ENCODE measurements around the gene SLC25A51. TPM values are rescaled to one million over a fixed set of nuclear protein-coding genes. Genes with fewer than 3 reads are reported as not detected.

The SLC25A51 gene
- total and polyA plus RNA-seq, 4 donors: 3.8 to 24.4 (median 9.1) TPM

DNA sequence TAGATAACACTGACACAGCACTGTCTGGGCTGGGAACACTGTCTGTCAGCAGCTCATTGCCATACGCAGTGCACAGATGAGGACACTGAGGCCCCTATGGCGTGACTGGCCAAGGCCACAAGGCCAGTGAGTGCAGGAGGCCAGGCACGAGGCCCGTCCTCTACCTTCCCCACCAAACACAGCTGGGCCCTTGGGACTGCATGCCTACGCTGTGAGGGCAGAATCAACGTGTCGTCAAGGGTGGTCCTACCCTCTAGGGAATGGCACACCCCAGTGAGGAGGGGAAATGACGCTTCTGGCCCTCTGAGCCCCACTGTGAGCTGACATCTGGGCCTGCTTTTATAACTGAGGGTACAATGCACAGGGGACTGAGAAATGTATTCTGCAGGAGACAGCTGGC lies 42.1 kb upstream of the SLC25A51 start:
- peaks cover 10 to 72% (median 47%) of the 10 kb centered on the region in 4 donors for H3K36me3 ChIP-seq (ENCODE audit: control insufficient read depth in 4 of 4, insufficient read depth in 3 of 4, low read depth in 1 of 4, low read length in 3 of 4)

DNA sequence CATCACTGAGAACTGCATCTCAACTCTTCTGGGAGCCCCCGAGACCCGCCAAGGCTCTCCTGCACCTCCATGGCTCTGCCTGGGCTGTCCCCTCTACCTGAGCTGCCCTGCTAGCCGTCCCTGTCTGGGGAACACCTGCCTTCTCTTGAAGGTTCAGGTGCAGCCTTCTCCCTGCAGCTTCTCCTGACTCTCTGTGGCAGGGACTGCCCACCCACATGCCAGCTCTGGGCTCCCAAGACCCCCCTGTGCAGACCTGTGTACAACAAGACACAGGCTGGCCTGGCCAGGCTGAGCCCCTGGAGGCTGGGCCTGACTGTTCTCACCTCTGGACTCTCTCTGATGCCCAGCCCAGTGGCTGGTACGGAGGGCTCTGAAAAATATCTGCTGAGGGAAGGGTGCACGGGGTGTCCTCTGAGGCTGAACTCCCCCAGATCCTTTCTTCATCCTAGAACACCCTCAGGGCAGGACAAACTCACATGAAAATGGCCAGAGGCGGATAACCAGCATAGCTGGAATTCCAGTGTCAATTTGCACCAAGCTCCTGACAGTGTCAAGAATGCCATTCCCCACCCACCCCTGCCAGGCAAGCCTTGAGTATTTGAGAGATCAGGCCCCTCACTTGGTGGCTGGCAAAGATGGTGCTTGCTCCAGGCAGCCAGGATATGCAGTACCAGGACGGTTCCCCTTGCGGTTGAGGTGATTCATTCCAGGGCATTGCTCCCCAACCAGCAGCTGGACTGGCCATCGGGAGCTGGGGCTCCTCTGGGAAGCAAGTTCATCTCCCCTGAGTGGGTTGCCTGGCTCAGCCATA lies 40.9 kb upstream of the SLC25A51 start:
- H3K36me3 ChIP-seq (ENCODE audit: control insufficient read depth in 4 of 4, insufficient read depth in 3 of 4, low read depth in 1 of 4, low read length in 3 of 4): peaks cover 9 to 64% (median 41%) of the 10 kb centered on the region in 4 donors
- no peak for DNase-seq (ENCODE audit: low spot score)
- H3K27ac ChIP-seq (ENCODE audit: low read depth in 1 of 2, low read length in 2 of 2): no peak overlapping the region
- no peak for TF ChIP-seq RAD21 (IDR thresholded peaks at IDR 0.05)
- TF ChIP-seq, protein P1, sequence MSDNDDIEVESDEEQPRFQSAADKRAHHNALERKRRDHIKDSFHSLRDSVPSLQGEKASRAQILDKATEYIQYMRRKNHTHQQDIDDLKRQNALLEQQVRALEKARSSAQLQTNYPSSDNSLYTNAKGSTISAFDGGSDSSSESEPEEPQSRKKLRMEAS (IDR thresholded peaks at IDR 0.05): no peak
- no peak for TF ChIP-seq EGR1 (IDR thresholded peaks at IDR 0.05; ENCODE audit: low read depth in 2 of 2)
- TF ChIP-seq, protein P2, sequence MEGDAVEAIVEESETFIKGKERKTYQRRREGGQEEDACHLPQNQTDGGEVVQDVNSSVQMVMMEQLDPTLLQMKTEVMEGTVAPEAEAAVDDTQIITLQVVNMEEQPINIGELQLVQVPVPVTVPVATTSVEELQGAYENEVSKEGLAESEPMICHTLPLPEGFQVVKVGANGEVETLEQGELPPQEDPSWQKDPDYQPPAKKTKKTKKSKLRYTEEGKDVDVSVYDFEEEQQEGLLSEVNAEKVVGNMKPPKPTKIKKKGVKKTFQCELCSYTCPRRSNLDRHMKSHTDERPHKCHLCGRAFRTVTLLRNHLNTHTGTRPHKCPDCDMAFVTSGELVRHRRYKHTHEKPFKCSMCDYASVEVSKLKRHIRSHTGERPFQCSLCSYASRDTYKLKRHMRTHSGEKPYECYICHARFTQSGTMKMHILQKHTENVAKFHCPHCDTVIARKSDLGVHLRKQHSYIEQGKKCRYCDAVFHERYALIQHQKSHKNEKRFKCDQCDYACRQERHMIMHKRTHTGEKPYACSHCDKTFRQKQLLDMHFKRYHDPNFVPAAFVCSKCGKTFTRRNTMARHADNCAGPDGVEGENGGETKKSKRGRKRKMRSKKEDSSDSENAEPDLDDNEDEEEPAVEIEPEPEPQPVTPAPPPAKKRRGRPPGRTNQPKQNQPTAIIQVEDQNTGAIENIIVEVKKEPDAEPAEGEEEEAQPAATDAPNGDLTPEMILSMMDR (IDR thresholded peaks at IDR 0.05; ENCODE audit: low read depth, low read length, missing input control): no peak
- TF ChIP-seq HNF4G (IDR thresholded peaks at IDR 0.05): no peak
- TF ChIP-seq, protein P3, sequence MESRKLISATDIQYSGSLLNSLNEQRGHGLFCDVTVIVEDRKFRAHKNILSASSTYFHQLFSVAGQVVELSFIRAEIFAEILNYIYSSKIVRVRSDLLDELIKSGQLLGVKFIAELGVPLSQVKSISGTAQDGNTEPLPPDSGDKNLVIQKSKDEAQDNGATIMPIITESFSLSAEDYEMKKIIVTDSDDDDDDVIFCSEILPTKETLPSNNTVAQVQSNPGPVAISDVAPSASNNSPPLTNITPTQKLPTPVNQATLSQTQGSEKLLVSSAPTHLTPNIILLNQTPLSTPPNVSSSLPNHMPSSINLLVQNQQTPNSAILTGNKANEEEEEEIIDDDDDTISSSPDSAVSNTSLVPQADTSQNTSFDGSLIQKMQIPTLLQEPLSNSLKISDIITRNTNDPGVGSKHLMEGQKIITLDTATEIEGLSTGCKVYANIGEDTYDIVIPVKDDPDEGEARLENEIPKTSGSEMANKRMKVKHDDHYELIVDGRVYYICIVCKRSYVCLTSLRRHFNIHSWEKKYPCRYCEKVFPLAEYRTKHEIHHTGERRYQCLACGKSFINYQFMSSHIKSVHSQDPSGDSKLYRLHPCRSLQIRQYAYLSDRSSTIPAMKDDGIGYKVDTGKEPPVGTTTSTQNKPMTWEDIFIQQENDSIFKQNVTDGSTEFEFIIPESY (IDR thresholded peaks at IDR 0.05): no peak
- TF ChIP-seq, protein P4, sequence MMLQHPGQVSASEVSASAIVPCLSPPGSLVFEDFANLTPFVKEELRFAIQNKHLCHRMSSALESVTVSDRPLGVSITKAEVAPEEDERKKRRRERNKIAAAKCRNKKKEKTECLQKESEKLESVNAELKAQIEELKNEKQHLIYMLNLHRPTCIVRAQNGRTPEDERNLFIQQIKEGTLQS (IDR thresholded peaks at IDR 0.05): no peak
- TF ChIP-seq GABPA (IDR thresholded peaks at IDR 0.05 in 1 of 2, conservative IDR thresholded peaks at IDR 0.05 in 1 of 2): no peak
- no peak for TF ChIP-seq YY1 (IDR thresholded peaks at IDR 0.05)
- no peak for TF ChIP-seq FOXA1 (IDR thresholded peaks at IDR 0.05)
- TF ChIP-seq NR2F2 (IDR thresholded peaks at IDR 0.05): no peak
- TF ChIP-seq JUND (IDR thresholded peaks at IDR 0.05): no peak
- no peak for TF ChIP-seq RXRA (IDR thresholded peaks at IDR 0.05)
- TF ChIP-seq TAF1 (conservative IDR thresholded peaks at IDR 0.05): no peak
- TF ChIP-seq FOXA2 (IDR thresholded peaks at IDR 0.05): no peak
- TF ChIP-seq HNF4A (conservative IDR thresholded peaks at IDR 0.05): no peak
- no peak for TF ChIP-seq SP1 (IDR thresholded peaks at IDR 0.05)
- H3K9me3 ChIP-seq (ENCODE audit: control insufficient read depth in 4 of 4, low read length in 3 of 4): no peaks in the 10 kb centered on the region
- H3K4me1 ChIP-seq (ENCODE audit: control insufficient read depth in 4 of 4, insufficient read depth in 4 of 4, low read length in 3 of 4): peaks cover 0 to 14% (median 7%) of the 10 kb centered on the region in 4 donors
- 95% methylated on average over 9 of the region's 9 CpGs for WGBS
- H3K4me3 ChIP-seq (ENCODE audit: low read depth in 1 of 3, low read length in 3 of 3): no peak overlapping the region
- no peak overlapping the region for H3K9ac ChIP-seq (ENCODE audit: low read depth in 1 of 2, low read length in 2 of 2)
- H3K27me3 ChIP-seq (ENCODE audit: control insufficient read depth in 4 of 4, insufficient read depth in 4 of 4, low read length in 3 of 4): no peaks in the 10 kb centered on the region

More for the DNA sequence above, 42.1 kb upstream of the SLC25A51 start:
- TF ChIP-seq SP1 (IDR thresholded peaks at IDR 0.05) (no peak), RXRA (IDR thresholded peaks at IDR 0.05) (no peak)
- TF ChIP-seq, protein P3 (IDR thresholded peaks at IDR 0.05): no peak
- H3K9ac ChIP-seq (ENCODE audit: low read depth in 1 of 2, low read length in 2 of 2): no peak overlapping the region
- H3K4me3 ChIP-seq (ENCODE audit: low read depth in 1 of 3, low read length in 3 of 3): no peak overlapping the region
- H3K9me3 ChIP-seq (ENCODE audit: control insufficient read depth in 4 of 4, low read length in 3 of 4): no peaks in the 10 kb centered on the region
- H3K27ac ChIP-seq (ENCODE audit: low read depth in 1 of 2, low read length in 2 of 2): no peak overlapping the region
- WGBS: 93% methylated on average over 8 of the region's 8 CpGs
- DNase-seq (ENCODE audit: low spot score): no peak
- H3K27me3 ChIP-seq (ENCODE audit: control insufficient read depth in 4 of 4, insufficient read depth in 4 of 4, low read length in 3 of 4): no peaks in the 10 kb centered on the region
- peaks cover 0 to 3% (median under 1%) of the 10 kb centered on the region in 4 donors for H3K4me1 ChIP-seq (ENCODE audit: control insufficient read depth in 4 of 4, insufficient read depth in 4 of 4, low read length in 3 of 4)
